Measurements from ENCODE around the gene MTIF3.

DNA sequence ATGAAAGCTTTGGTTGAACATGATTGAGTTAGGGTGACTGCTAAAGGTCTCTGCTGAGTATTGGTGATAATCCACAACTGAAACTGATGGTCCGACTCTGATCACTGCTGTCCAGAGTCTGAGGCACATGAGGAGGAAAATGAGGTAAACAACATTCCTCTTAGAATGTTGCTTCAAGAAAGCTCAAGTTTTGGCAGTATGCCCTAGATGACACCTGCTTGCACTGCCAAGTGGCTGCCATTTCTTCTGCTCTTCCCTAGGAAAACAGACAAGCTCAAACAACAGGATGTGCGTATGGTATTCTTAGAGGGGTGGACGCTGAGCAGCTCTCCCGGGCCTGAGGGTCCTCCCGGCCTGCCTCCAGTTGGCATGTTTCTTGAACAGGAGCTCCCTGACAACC is 15.2 kb upstream of the MTIF3 start:
- TF ChIP-seq POLR2A (IDR thresholded peaks at IDR 0.05): no peak
- no peak for TF ChIP-seq POLR2AphosphoS5 (IDR thresholded peaks at IDR 0.05)

Measured in breast epithelium (tissue), 3 donors.